ENCODE data around the gene PIP5KL1.

The PIP5KL1 gene

GRCh38 chr9:127972236-127972871, 41.8 kb upstream of the PIP5KL1 start:
- no peaks in the 10 kb centered on the region for H3K27me3 Mint-ChIP-seq

GRCh38 chr9:127971357-127972235, 41.0 kb upstream of the PIP5KL1 start:
- Mint-ChIP-seq H3K27me3 (no peaks in the 10 kb centered on the region), H3K4me1 (ENCODE audit: low read depth) (peaks cover 95% of the 10 kb centered on the region), H3K4me3 (peak overlapping the region; percentile 96), H3K36me3 (peaks cover 2% of the 10 kb centered on the region), H3K9me3 (ENCODE audit: low read depth) (no peaks in the 10 kb centered on the region), H3K27ac (peak overlapping the region; percentile 99)

More at GRCh38 chr9:127972236-127972871, 41.8 kb upstream of the PIP5KL1 start:
- peaks cover 2% of the 10 kb centered on the region for H3K36me3 Mint-ChIP-seq
- no peaks in the 10 kb centered on the region for H3K9me3 Mint-ChIP-seq (ENCODE audit: low read depth)
- H3K4me1 Mint-ChIP-seq (ENCODE audit: low read depth) = peaks cover 91% of the 10 kb centered on the region
- H3K4me3 Mint-ChIP-seq = peak overlapping the region; percentile 96
- H3K27ac Mint-ChIP-seq = peak overlapping the region; percentile 99

- Mint-ChIP-seq H3K4me1 (ENCODE audit: low read depth) (peaks cover 95% of the 10 kb centered on the region), H3K9me3 (ENCODE audit: low read depth) (no peaks in the 10 kb centered on the region), H3K27me3 (no peaks in the 10 kb centered on the region), H3K36me3 (peaks cover 2% of the 10 kb centered on the region), H3K27ac (peak overlapping the region; percentile 98), H3K4me3 (peak overlapping the region; percentile 75)
Observed at GRCh38 chr9:127970401-127971313, 40.1 kb upstream of the PIP5KL1 start.

- no peaks in the 10 kb centered on the region for H3K9me3 Mint-ChIP-seq (ENCODE audit: low read depth)
- H3K27ac Mint-ChIP-seq = peak overlapping the region; percentile 98
- H3K4me1 Mint-ChIP-seq (ENCODE audit: low read depth) = peaks cover 95% of the 10 kb centered on the region
- peaks cover 2% of the 10 kb centered on the region for H3K36me3 Mint-ChIP-seq
- peak overlapping the region; percentile 75 for H3K4me3 Mint-ChIP-seq
- H3K27me3 Mint-ChIP-seq = no peaks in the 10 kb centered on the region
Observed at GRCh38 chr9:127968700-127969383, 38.3 kb upstream of the PIP5KL1 start.

- Mint-ChIP-seq H3K27ac (peak overlapping the region; percentile 98), H3K9me3 (ENCODE audit: low read depth) (no peaks in the 10 kb centered on the region), H3K27me3 (no peaks in the 10 kb centered on the region), H3K4me3 (peak overlapping the region; percentile 75), H3K4me1 (ENCODE audit: low read depth) (peaks cover 98% of the 10 kb centered on the region), H3K36me3 (peaks cover 2% of the 10 kb centered on the region)
Observed at GRCh38 chr9:127968042-127968441, 37.5 kb upstream of the PIP5KL1 start.

GRCh38 chr9:127967151-127967809, 36.7 kb upstream of the PIP5KL1 start:
- Mint-ChIP-seq H3K27me3 (no peaks in the 10 kb centered on the region), H3K4me1 (ENCODE audit: low read depth) (peaks cover 98% of the 10 kb centered on the region), H3K9me3 (ENCODE audit: low read depth) (no peaks in the 10 kb centered on the region), H3K36me3 (peaks cover 2% of the 10 kb centered on the region), H3K4me3 (peak overlapping the region; percentile 75), H3K27ac (peak overlapping the region; percentile 98)

GRCh38 chr9:127966416-127967150, 36.0 kb upstream of the PIP5KL1 start:
- H3K27ac Mint-ChIP-seq = peak overlapping the region; percentile 98
- H3K4me3 Mint-ChIP-seq = peak overlapping the region; percentile 58
- H3K27me3 Mint-ChIP-seq = no peaks in the 10 kb centered on the region
- peaks cover 98% of the 10 kb centered on the region for H3K4me1 Mint-ChIP-seq (ENCODE audit: low read depth)
- H3K36me3 Mint-ChIP-seq = peaks cover 3% of the 10 kb centered on the region
- H3K9me3 Mint-ChIP-seq (ENCODE audit: low read depth) = no peaks in the 10 kb centered on the region

- Mint-ChIP-seq H3K27ac (peak overlapping the region; percentile 98), H3K4me3 (peak overlapping the region; percentile 85), H3K9me3 (ENCODE audit: low read depth) (no peaks in the 10 kb centered on the region), H3K36me3 (peaks cover 7% of the 10 kb centered on the region), H3K27me3 (no peaks in the 10 kb centered on the region), H3K4me1 (ENCODE audit: low read depth) (peaks cover 99% of the 10 kb centered on the region)
Observed at GRCh38 chr9:127965953-127966352, 35.4 kb upstream of the PIP5KL1 start.

- Mint-ChIP-seq H3K27me3 (no peaks in the 10 kb centered on the region), H3K36me3 (peaks cover 9% of the 10 kb centered on the region), H3K4me1 (ENCODE audit: low read depth) (peaks cover 99% of the 10 kb centered on the region), H3K9me3 (ENCODE audit: low read depth) (no peaks in the 10 kb centered on the region), H3K4me3 (peak overlapping the region; percentile 72), H3K27ac (peak overlapping the region; percentile 98)
Observed at GRCh38 chr9:127963359-127964064, 32.9 kb upstream of the PIP5KL1 start.

GRCh38 chr9:127963041-127963358, 32.4 kb upstream of the PIP5KL1 start:
- Mint-ChIP-seq H3K4me3 (peak overlapping the region; percentile 72), H3K36me3 (peaks cover 9% of the 10 kb centered on the region), H3K9me3 (ENCODE audit: low read depth) (no peaks in the 10 kb centered on the region), H3K4me1 (ENCODE audit: low read depth) (peaks cover 99% of the 10 kb centered on the region), H3K27ac (peak overlapping the region; percentile 98), H3K27me3 (no peaks in the 10 kb centered on the region)

- peak overlapping the region; percentile 65 for H3K4me3 Mint-ChIP-seq
- no peaks in the 10 kb centered on the region for H3K27me3 Mint-ChIP-seq
- H3K36me3 Mint-ChIP-seq = peaks cover 10% of the 10 kb centered on the region
- peaks cover 99% of the 10 kb centered on the region for H3K4me1 Mint-ChIP-seq (ENCODE audit: low read depth)
- H3K9me3 Mint-ChIP-seq (ENCODE audit: low read depth) = no peaks in the 10 kb centered on the region
- peak overlapping the region; percentile 98 for H3K27ac Mint-ChIP-seq
Observed at GRCh38 chr9:127962278-127962677, 31.7 kb upstream of the PIP5KL1 start.

- H3K36me3 Mint-ChIP-seq = peaks cover 10% of the 10 kb centered on the region
- no peaks in the 10 kb centered on the region for H3K9me3 Mint-ChIP-seq (ENCODE audit: low read depth)
- H3K4me3 Mint-ChIP-seq = peak overlapping the region; percentile 65
- peak overlapping the region; percentile 98 for H3K27ac Mint-ChIP-seq
- H3K4me1 Mint-ChIP-seq (ENCODE audit: low read depth) = peaks cover 99% of the 10 kb centered on the region
- H3K27me3 Mint-ChIP-seq = no peaks in the 10 kb centered on the region
Observed at GRCh38 chr9:127961613-127962155, 31.1 kb upstream of the PIP5KL1 start.

GRCh38 chr9:127961155-127961490, 30.5 kb upstream of the PIP5KL1 start:
- H3K4me3 Mint-ChIP-seq = peak overlapping the region; percentile 65

More at GRCh38 chr9:127961155-127961490, 30.5 kb upstream of the PIP5KL1 start:
- H3K27me3 Mint-ChIP-seq = no peaks in the 10 kb centered on the region
- peak overlapping the region; percentile 98 for H3K27ac Mint-ChIP-seq
- H3K9me3 Mint-ChIP-seq (ENCODE audit: low read depth) = no peaks in the 10 kb centered on the region
- H3K4me1 Mint-ChIP-seq (ENCODE audit: low read depth) = peaks cover 96% of the 10 kb centered on the region
- H3K36me3 Mint-ChIP-seq = peaks cover 10% of the 10 kb centered on the region

All from activated naive CD8-positive, alpha-beta T cell (primary cell).